VCaP (cell line): Measurements from ENCODE around the gene NFKBIZ.

Experiments used
- H3K27ac ChIP-seq: fragments of 450-650 bp; 2 replicates; pipeline ENCODE4 v1.5.1; 2017
- TF ChIP-seq, protein P1 (sequence below): fragments of 450-650 bp; conservative IDR thresholded peaks from 2 replicates; pipeline ENCODE4 v1.5.1; 2017; ENCODE audit warnings: mild to moderate bottlenecking, moderate library complexity

NFKBIZ gene, protein sequence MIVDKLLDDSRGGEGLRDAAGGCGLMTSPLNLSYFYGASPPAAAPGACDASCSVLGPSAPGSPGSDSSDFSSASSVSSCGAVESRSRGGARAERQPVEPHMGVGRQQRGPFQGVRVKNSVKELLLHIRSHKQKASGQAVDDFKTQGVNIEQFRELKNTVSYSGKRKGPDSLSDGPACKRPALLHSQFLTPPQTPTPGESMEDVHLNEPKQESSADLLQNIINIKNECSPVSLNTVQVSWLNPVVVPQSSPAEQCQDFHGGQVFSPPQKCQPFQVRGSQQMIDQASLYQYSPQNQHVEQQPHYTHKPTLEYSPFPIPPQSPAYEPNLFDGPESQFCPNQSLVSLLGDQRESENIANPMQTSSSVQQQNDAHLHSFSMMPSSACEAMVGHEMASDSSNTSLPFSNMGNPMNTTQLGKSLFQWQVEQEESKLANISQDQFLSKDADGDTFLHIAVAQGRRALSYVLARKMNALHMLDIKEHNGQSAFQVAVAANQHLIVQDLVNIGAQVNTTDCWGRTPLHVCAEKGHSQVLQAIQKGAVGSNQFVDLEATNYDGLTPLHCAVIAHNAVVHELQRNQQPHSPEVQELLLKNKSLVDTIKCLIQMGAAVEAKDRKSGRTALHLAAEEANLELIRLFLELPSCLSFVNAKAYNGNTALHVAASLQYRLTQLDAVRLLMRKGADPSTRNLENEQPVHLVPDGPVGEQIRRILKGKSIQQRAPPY

DNA sequence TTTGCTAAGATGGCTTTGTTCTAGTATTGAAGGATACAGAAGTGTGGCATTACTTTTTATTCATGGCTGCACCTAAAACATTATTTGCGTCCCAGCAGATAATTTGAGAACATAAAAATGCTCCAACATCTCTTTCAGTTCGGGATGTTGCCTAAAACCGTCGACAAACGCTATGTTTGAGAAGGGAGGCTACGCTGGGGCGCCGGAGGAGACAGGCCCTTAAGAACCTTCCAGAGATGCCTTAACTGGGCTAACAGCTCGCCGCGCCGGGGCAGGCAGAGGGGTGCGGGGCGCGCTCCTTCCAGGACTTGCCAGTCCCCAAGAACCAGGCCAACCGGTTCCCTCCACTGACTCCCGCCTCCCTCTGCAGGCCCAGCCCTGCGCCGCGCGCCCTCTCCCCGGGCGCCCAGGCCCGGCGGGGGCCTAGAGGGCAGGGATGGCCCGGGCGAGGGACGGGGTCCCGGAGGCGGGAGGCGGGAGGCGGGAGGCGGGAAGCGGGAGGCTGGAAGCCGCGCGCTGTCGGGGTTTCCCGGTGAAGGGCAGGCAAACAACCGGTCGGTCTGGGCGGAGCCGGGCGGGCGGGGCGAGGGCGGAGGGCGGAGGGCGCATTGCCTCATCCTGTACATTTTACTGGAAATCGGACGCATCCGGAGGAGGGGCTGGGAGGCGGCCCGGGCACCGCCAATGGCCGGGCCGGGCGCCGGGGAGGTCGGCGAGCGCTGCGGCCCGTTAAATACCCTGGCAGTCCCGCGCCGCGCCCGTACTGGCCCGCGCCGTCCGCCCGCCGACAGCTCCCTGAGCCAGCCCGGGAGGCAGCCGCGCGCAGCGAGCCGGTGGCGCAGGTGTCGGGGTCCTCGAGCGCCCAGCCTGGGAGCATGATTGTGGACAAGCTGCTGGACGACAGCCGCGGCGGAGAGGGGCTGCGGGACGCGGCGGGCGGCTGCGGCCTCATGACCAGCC is at the start of gene NFKBIZ:
NFKBIZ (plus strand) TSS at position 761 of the 960 bp plus-strand sequence; CDS start at position 876, 115 bp downstream.
- H3K27ac ChIP-seq = peak within 1 kb of the TSS; percentile 98
- TF ChIP-seq, protein P1, sequence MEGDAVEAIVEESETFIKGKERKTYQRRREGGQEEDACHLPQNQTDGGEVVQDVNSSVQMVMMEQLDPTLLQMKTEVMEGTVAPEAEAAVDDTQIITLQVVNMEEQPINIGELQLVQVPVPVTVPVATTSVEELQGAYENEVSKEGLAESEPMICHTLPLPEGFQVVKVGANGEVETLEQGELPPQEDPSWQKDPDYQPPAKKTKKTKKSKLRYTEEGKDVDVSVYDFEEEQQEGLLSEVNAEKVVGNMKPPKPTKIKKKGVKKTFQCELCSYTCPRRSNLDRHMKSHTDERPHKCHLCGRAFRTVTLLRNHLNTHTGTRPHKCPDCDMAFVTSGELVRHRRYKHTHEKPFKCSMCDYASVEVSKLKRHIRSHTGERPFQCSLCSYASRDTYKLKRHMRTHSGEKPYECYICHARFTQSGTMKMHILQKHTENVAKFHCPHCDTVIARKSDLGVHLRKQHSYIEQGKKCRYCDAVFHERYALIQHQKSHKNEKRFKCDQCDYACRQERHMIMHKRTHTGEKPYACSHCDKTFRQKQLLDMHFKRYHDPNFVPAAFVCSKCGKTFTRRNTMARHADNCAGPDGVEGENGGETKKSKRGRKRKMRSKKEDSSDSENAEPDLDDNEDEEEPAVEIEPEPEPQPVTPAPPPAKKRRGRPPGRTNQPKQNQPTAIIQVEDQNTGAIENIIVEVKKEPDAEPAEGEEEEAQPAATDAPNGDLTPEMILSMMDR = no peak

DNA sequence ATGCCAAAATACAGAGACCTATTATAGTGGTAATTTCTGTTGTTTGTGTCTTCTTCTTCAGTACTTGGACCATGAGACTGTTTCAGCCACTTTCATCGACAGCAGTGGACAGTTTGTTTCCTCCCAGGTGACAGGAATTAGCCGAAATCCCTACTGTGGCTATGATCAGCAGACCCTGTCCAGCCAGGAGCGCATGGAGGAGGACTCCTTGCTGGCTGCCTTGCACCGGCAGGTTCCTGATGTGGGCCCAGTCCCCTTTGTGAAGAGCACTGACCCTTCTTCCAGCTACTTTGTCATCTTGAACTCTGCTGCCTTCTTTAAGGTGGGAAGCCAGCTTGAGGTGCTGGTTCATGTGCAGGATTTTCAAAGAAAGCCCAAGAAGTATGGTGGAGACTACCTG is 48.1 kb upstream of the NFKBIZ start:
- TF ChIP-seq, protein P1 = no peak
- no peak overlapping the region for H3K27ac ChIP-seq

DNA sequence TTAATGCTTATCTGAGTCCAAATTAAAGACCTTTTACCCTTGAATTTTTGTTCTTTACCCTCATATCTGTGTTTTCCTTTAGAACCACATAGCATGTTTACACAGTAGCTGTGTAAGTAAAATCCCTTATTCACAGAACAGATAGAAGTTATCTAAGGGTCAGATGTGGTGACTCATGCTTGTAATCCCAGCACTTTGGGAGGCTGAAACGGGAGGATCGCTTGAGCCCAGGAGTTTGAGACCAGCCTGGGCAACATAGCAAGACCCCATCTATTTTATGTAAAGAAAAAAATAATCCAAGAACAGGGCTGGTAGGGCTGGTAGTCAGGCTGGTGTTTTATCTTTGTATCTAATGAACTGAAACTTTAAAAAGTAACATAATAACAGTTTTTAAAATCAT is 47.1 kb upstream of the NFKBIZ start:
- TF ChIP-seq, protein P1 = no peak

DNA sequence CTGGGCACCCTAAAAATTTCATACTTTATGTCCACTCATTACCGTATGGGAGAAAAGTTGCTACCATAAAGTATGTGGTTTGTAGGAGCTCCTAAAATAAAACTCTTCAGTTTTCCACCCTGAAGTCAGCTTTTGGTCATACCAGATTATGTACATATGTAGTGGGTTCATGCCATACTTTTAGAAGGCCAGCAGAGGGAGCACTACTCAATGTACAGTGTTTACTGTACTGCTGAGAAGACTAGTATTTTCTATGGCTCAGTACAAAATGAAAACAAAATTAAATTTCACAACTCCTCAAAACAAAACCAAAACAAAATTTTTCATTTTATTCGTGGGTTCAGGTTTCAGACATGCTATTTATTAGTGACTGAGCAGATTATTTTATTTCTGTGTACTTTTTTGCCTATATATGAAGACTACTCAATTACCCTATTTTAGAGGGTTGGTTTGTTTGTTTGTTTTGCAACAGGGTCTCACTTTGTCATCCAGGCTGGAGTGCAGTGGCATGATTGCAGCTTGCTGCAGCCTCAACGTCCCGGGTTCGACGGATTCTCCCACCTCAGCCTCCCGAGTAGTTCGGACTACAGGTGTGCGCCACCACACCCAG is 46.0 kb upstream of the NFKBIZ start:
- TF ChIP-seq, protein P1 = peak; percentile 88

More for the DNA sequence above, 47.1 kb upstream of the NFKBIZ start:
- no peak overlapping the region for H3K27ac ChIP-seq

DNA sequence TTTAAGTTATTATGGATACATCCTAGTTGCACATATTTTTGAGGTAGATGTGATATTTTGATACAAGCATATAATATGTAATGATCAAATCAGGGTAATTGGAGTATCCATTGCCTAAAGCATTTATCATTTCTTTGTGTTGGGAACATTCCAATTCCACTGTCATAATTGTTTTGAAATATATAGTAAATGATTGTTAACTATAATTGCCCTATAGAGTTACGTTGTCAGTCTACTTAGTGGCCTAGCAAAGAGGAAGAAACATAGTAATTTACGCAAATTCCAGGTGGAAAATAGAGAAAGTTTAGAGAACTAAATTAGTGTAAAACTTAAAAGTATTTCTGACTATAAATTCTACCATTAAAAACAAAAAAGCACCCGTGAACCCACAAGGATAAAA is 45.4 kb upstream of the NFKBIZ start:
- TF ChIP-seq, protein P1 = no peak
- no peak overlapping the region for H3K27ac ChIP-seq

More for the DNA sequence above, 46.0 kb upstream of the NFKBIZ start:
- H3K27ac ChIP-seq = no peak overlapping the region

DNA sequence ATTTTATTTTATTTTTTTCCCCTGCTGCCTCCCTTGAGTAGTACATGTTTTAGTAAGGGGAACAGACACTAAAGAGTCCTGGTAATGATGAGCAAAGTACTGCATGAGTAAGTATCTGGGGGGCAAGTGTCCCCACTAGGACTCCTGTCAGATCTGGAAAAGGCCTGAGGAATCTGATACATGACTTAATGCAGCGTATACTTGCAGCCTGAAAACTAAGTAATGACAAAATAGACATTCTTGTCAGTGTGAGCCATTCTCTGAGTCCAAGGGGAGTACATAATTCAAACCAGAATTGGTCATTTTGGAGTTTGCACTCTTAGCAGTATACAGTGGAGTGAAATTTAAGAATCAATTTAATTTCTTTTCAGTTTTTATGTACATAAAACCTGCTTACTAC is 42.8 kb upstream of the NFKBIZ start:
- TF ChIP-seq, protein P1 = no peak
- no peak overlapping the region for H3K27ac ChIP-seq
